Calu3 (cell line): ENCODE data around the gene OXLD1. TPM values are rescaled to one million over a fixed set of nuclear protein-coding genes. Genes with fewer than 3 reads are reported as not detected.
"Not testable (repeated sequence)": the region's sequence is repeated elsewhere in the genome, so short reads cannot be mapped to it uniquely, and the experiment has no call there.

ENCODE experiments used
- BruUV-seq: library from RNA; stranded (reverse); fragments of 400-500 nt; replicated peaks from 2 replicates; lab custom pipeline; 2021; lab: Mats Ljungman, UMichigan
- CTCF ChIA-PET: fragments of 300-600 bp; sonication (Branson Sonifier 250); formaldehyde crosslinking; loops from one replicate; lab custom pipeline; 2022; ENCODE audit warnings: antibody characterized with exemption; lab: Charles Lee
- DNase-seq: peaks from one replicate; pipeline ENCODE4 v3.0.0; 2022
- H3K27ac Mint-ChIP-seq: one replicate; pipeline ENCODE4 v1.8.0; 2022; ENCODE audit warnings: mixed read lengths; ENCODE audit not compliant: unreplicated experiment
- H3K27me3 Mint-ChIP-seq: one replicate; pipeline ENCODE4 v1.8.0; 2022; ENCODE audit warnings: mixed read lengths; ENCODE audit not compliant: unreplicated experiment
- H3K36me3 Mint-ChIP-seq: one replicate; pipeline ENCODE4 v1.8.0; 2022; ENCODE audit warnings: mild to moderate bottlenecking, moderate library complexity, mixed read lengths; ENCODE audit not compliant: insufficient read depth, unreplicated experiment
- H3K4me1 Mint-ChIP-seq: one replicate; pipeline ENCODE4 v1.8.0; 2022; ENCODE audit warnings: mild to moderate bottlenecking, low read depth, mixed read lengths; ENCODE audit not compliant: unreplicated experiment
- H3K4me3 Mint-ChIP-seq: one replicate; pipeline ENCODE4 v1.8.0; 2022; ENCODE audit warnings: mild to moderate bottlenecking, low read depth, moderate library complexity, mixed read lengths; ENCODE audit not compliant: unreplicated experiment
- H3K9me3 Mint-ChIP-seq: one replicate; pipeline ENCODE4 v1.8.0; 2022; ENCODE audit warnings: low read depth, mixed read lengths; ENCODE audit not compliant: unreplicated experiment
- CTCF ChIP-seq: fragments of 200-600 bp; IDR thresholded peaks from one replicate; pipeline ENCODE4 v1.8.0; 2022; ENCODE audit warnings: antibody characterized with exemption; ENCODE audit not compliant: unreplicated experiment
- intact Hi-C: fragments of 100-400 bp; cut with micrococcal nuclease; formaldehyde crosslinking; loops from one replicate; pipeline ENCODE4 v1.10.0; 2022; ENCODE audit not compliant: unreplicated experiment
- total RNA-seq: library from RNA; stranded (reverse); gene quantifications from 2 replicates; pipeline ENCODE4 v1.2.3, GENCODE V29; 2022

OXLD1 gene
- total RNA-seq, 1 experiment from 2014 or later = 36.5 TPM

GRCh38 chr17:81676906-81677305, 10.5 kb upstream of the OXLD1 start:
- BruUV-seq = no TSS peak
- intact Hi-C loops = no loop called here
- Mint-ChIP-seq H3K4me3 (no peak overlapping the region), H3K27ac (no peak overlapping the region), H3K27me3 (no peaks in the 10 kb centered on the region), H3K36me3 (peaks cover 61% of the 10 kb centered on the region), H3K4me1 (peaks cover 12% of the 10 kb centered on the region), H3K9me3 (no peaks in the 10 kb centered on the region)
- no peak for TF ChIP-seq CTCF
- CTCF ChIA-PET = no interaction called here
- no peak for DNase-seq

GRCh38 chr17:81675515-81676221, 9.3 kb upstream of the OXLD1 start:
- peak; percentile 55 for TF ChIP-seq CTCF
- H3K27me3 Mint-ChIP-seq, H3K27ac Mint-ChIP-seq, CTCF ChIA-PET, H3K4me1 Mint-ChIP-seq, BruUV-seq, H3K4me3 Mint-ChIP-seq, intact Hi-C loops, H3K9me3 Mint-ChIP-seq: not testable (repeated sequence)
- DNase-seq = peak; percentile 32
- peaks cover 63% of the 10 kb centered on the region for H3K36me3 Mint-ChIP-seq

GRCh38 chr17:81673561-81674258, 7.3 kb upstream of the OXLD1 start:
- no peak overlapping the region for H3K4me3 Mint-ChIP-seq
- DNase-seq = no peak
- no peak overlapping the region for H3K27ac Mint-ChIP-seq
- H3K4me1 Mint-ChIP-seq = peaks cover 7% of the 10 kb centered on the region
- intact Hi-C loops = no loop called here
- H3K27me3 Mint-ChIP-seq = no peaks in the 10 kb centered on the region
- peaks cover 65% of the 10 kb centered on the region for H3K36me3 Mint-ChIP-seq
- CTCF ChIA-PET = no interaction called here
- no peaks in the 10 kb centered on the region for H3K9me3 Mint-ChIP-seq
- no TSS peak for BruUV-seq
- TF ChIP-seq CTCF = no peak

GRCh38 chr17:81672954-81673353, 6.5 kb upstream of the OXLD1 start:
- no TSS peak for BruUV-seq

More at GRCh38 chr17:81672954-81673353, 6.5 kb upstream of the OXLD1 start:
- TF ChIP-seq CTCF = no peak
- no peak overlapping the region for H3K4me3 Mint-ChIP-seq
- H3K9me3 Mint-ChIP-seq = no peaks in the 10 kb centered on the region
- H3K27me3 Mint-ChIP-seq = no peaks in the 10 kb centered on the region
- no peak for DNase-seq
- no peak overlapping the region for H3K27ac Mint-ChIP-seq
- intact Hi-C loops = no loop called here
- H3K4me1 Mint-ChIP-seq = peaks cover 12% of the 10 kb centered on the region
- CTCF ChIA-PET = no interaction called here
- H3K36me3 Mint-ChIP-seq = peaks cover 72% of the 10 kb centered on the region
